Activated T-helper 1 cell treated with anti-CD3 and anti-CD28 coated beads, Interleukin-12 subunit alpha, Interleukin-12 subunit beta, Interleukin-2, Interleukin-4 antibody, amounts not matched to agents 30 ng/mL and 10 ng/mL and 1 ng/mL, durations not matched to agents 14 hours and 24 hours and 36 hours (primary cell): ENCODE data around the gene EPHA7. TPM values are rescaled to one million over a fixed set of nuclear protein-coding genes. Genes with fewer than 3 reads are reported as not detected.

Source experiments
- DNase-seq: peaks from one replicate; pipeline ENCODE4 v3.0.0; 2021; ENCODE audit warnings: low spot score
- H3K27ac Mint-ChIP-seq: one replicate; pipeline ENCODE4 v1.8.0; 2021; ENCODE audit warnings: mild to moderate bottlenecking, mixed read lengths
- H3K27me3 Mint-ChIP-seq: one replicate; pipeline ENCODE4 v1.8.0; 2022; ENCODE audit warnings: mild to moderate bottlenecking, moderate library complexity, mixed read lengths; ENCODE audit not compliant: insufficient read depth
- H3K36me3 Mint-ChIP-seq: one replicate; pipeline ENCODE4 v1.8.0; 2021; ENCODE audit warnings: low read depth, mixed read lengths
- H3K4me1 Mint-ChIP-seq: one replicate; pipeline ENCODE4 v1.8.0; 2021; ENCODE audit warnings: low read depth, mixed read lengths
- H3K4me3 Mint-ChIP-seq: one replicate; pipeline ENCODE4 v1.8.0; 2021; ENCODE audit warnings: mild to moderate bottlenecking, moderate library complexity, mixed read lengths
- H3K9me3 Mint-ChIP-seq: one replicate; pipeline ENCODE4 v1.8.0; 2021; ENCODE audit warnings: mixed read lengths
- intact Hi-C: fragments of 100-400 bp; cut with micrococcal nuclease; formaldehyde crosslinking; loops from one replicate; pipeline ENCODE4 v1.15.1; 2024
- total RNA-seq: library from RNA; stranded (reverse); gene quantifications from 2 replicates; pipeline ENCODE4 v1.2.3, GENCODE V29; 2022

EPHA7 gene
- total RNA-seq, 1 donor from 2014 or later = not detected

GRCh38 chr6:93248631-93249030 is 170.7 kb downstream of the EPHA7 start:
- Mint-ChIP-seq H3K27ac (no peak overlapping the region), H3K4me1 (no peaks in the 10 kb centered on the region), H3K36me3 (no peaks in the 10 kb centered on the region), H3K27me3 (no peaks in the 10 kb centered on the region), H3K9me3 (no peaks in the 10 kb centered on the region), H3K4me3 (no peak overlapping the region)
- no peak for DNase-seq
- intact Hi-C loops = no loop called here

- no peak overlapping the region for H3K27ac Mint-ChIP-seq
- no peaks in the 10 kb centered on the region for H3K9me3 Mint-ChIP-seq
- intact Hi-C loops = no loop called here
Observed at GRCh38 chr6:93243231-93243778, 176.1 kb downstream of the EPHA7 start.

DNA sequence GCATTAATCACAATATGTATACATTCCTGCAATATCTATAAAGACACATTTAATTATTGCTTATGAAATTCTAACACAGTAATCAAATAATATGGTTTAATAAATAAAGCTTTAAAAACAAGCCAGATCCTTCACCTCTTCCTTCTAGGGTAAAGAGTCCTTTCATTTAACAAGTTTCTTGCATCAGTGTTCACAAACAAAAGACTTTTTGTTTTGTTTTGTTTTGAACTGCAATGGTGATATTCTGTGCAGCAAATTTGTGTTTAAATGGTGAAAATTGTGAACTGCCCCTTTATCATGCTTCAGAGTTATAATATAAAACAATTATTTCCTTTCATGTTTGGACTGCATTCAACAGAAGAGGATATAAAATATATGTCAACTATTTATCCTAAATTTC is 177.3 kb downstream of the EPHA7 start:
- Mint-ChIP-seq H3K4me3 (no peak overlapping the region), H3K36me3 (no peaks in the 10 kb centered on the region), H3K9me3 (no peaks in the 10 kb centered on the region), H3K27ac (no peak overlapping the region), H3K4me1 (no peaks in the 10 kb centered on the region), H3K27me3 (no peaks in the 10 kb centered on the region)
- intact Hi-C loops = no loop called here
- no peak for DNase-seq

More at GRCh38 chr6:93243231-93243778, 176.1 kb downstream of the EPHA7 start:
- Mint-ChIP-seq H3K4me1 (no peaks in the 10 kb centered on the region), H3K27me3 (no peaks in the 10 kb centered on the region), H3K4me3 (no peak overlapping the region), H3K36me3 (no peaks in the 10 kb centered on the region)
- no peak for DNase-seq

DNA sequence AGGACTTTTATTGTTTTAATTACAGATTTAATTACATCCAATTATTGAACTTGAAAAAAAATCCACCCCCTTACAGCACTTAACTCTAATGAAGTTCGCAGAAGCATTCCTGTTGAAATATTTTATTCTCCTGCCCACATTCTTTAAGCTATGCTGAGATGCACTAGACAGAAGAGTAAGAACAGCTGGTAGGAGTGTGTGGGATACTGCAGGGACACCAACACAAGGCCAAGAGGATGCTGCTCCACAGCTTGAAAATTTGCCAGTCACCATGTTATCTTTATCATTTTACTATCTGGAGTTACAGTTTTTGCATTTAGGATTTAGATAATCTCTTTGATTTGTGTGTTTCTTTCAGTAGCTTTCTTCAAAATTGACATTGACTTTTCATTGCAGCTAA is 180.7 kb downstream of the EPHA7 start:
- intact Hi-C loops = no loop called here
- no peaks in the 10 kb centered on the region for H3K9me3 Mint-ChIP-seq
- no peak for DNase-seq
- no peaks in the 10 kb centered on the region for H3K27me3 Mint-ChIP-seq
- H3K4me3 Mint-ChIP-seq = no peak overlapping the region
- H3K27ac Mint-ChIP-seq = no peak overlapping the region
- H3K36me3 Mint-ChIP-seq = no peaks in the 10 kb centered on the region
- H3K4me1 Mint-ChIP-seq = no peaks in the 10 kb centered on the region

GRCh38 chr6:93235775-93236174 is 183.6 kb downstream of the EPHA7 start:
- H3K4me3 Mint-ChIP-seq = no peak overlapping the region
- no peaks in the 10 kb centered on the region for H3K4me1 Mint-ChIP-seq
- DNase-seq = no peak
- H3K27me3 Mint-ChIP-seq = no peaks in the 10 kb centered on the region
- no peak overlapping the region for H3K27ac Mint-ChIP-seq
- H3K36me3 Mint-ChIP-seq = no peaks in the 10 kb centered on the region
- intact Hi-C loops = no loop called here
- no peaks in the 10 kb centered on the region for H3K9me3 Mint-ChIP-seq

DNA sequence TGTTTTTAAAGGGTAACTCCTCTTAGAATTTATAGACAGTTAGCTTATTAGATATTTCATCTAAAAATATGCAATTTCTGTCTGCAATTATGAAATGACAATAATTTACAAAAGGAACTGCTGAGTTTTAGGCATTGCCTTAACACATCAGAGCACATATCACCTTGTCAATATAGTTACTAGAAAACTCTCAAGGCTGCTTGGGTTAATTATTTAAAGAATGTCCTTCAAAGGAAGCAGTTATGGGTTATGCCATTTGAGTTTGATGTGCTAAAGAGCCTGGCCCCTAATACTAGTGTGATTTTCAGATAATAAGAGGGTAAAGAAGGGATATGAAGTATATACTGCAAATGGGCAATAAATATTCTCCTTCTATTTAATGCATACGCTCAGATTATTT is 192.5 kb downstream of the EPHA7 start:
- Mint-ChIP-seq H3K27ac (no peak overlapping the region), H3K36me3 (no peaks in the 10 kb centered on the region), H3K4me3 (no peak overlapping the region), H3K27me3 (no peaks in the 10 kb centered on the region), H3K9me3 (no peaks in the 10 kb centered on the region), H3K4me1 (no peaks in the 10 kb centered on the region)
- no peak for DNase-seq
- intact Hi-C loops = no loop called here

DNA sequence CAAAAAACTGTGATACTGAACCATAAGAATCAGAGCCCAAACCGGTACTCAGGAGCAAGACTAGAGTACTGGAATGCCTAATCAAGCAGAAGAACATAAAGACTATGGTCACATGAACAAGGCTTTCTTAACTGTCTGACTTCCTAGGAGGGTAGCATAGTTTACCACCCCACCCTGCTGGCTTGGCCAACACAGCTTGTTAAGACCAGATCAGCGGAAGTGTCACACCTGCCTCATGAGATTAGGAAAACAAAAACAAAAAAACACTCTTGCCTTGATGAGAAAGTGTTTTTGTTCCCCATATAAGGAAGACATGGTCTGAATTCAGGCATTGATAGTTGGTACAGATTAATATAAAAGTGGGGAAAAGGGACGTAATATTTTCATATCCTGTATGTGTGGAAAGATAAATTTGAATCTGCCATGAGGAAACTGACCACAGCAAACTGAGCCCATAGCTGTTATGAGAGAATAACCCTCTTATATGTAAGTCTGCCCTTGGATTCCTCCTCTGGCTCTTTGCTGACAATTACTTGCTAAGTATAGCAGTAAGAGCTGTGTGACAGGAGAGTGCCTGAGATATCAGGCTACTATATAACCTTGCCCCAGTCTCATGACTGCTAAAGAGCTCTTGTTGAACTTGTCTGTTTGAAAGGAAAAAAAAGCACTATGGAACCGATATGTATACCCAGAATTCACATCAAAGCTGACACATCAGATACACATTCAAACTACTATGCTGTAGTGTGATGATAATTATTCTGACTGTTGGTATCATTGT is 197.1 kb downstream of the EPHA7 start:
- Mint-ChIP-seq H3K27ac (no peak overlapping the region), H3K36me3 (no peaks in the 10 kb centered on the region), H3K27me3 (no peaks in the 10 kb centered on the region), H3K4me3 (no peak overlapping the region), H3K4me1 (no peaks in the 10 kb centered on the region), H3K9me3 (peaks cover 6% of the 10 kb centered on the region)
- intact Hi-C loops = no loop called here
- no peak for DNase-seq

- intact Hi-C loops = no loop called here
- Mint-ChIP-seq H3K9me3 (peaks cover 12% of the 10 kb centered on the region), H3K36me3 (no peaks in the 10 kb centered on the region), H3K27ac (no peak overlapping the region), H3K4me3 (no peak overlapping the region), H3K4me1 (no peaks in the 10 kb centered on the region), H3K27me3 (no peaks in the 10 kb centered on the region)
- DNase-seq = no peak
Observed at GRCh38 chr6:93219447-93219846, 199.9 kb downstream of the EPHA7 start.

DNA sequence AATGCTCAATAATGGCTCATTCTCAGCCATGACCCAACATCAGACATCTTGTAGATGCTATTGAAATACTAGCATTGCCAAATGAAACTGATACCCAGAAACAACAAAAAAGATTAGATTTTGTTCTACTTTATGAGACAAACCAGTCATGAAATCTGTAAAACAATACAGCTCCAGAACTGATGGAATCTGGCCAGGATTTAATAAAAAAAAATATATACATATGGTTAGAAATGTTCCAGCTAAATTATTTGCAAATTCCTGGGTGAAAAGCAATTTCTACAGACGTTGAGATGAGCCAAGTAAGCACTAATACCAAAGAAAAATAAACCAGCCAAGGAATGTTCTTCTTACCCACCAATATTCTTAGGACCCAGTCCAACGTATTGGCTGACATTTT is 201.3 kb downstream of the EPHA7 start:
- intact Hi-C loops = no loop called here
- no peaks in the 10 kb centered on the region for H3K36me3 Mint-ChIP-seq

GRCh38 chr6:93213028-93213427 is 206.3 kb downstream of the EPHA7 start:
- H3K4me3 Mint-ChIP-seq = no peak overlapping the region
- H3K27me3 Mint-ChIP-seq = no peaks in the 10 kb centered on the region
- intact Hi-C loops = no loop called here
- H3K27ac Mint-ChIP-seq = no peak overlapping the region
- H3K36me3 Mint-ChIP-seq = no peaks in the 10 kb centered on the region
- no peak for DNase-seq
- peaks cover 11% of the 10 kb centered on the region for H3K9me3 Mint-ChIP-seq
- H3K4me1 Mint-ChIP-seq = no peaks in the 10 kb centered on the region

More for the DNA sequence above, 201.3 kb downstream of the EPHA7 start:
- DNase-seq = no peak
- Mint-ChIP-seq H3K4me3 (no peak overlapping the region), H3K4me1 (no peaks in the 10 kb centered on the region), H3K27me3 (no peaks in the 10 kb centered on the region), H3K27ac (no peak overlapping the region), H3K9me3 (peaks cover 12% of the 10 kb centered on the region)

- DNase-seq = no peak
- intact Hi-C loops = no loop called here
- H3K4me1 Mint-ChIP-seq = no peaks in the 10 kb centered on the region
- H3K9me3 Mint-ChIP-seq = peaks cover 4% of the 10 kb centered on the region
- no peaks in the 10 kb centered on the region for H3K36me3 Mint-ChIP-seq
- no peak overlapping the region for H3K4me3 Mint-ChIP-seq
- H3K27me3 Mint-ChIP-seq = no peaks in the 10 kb centered on the region
- no peak overlapping the region for H3K27ac Mint-ChIP-seq
Observed at GRCh38 chr6:93210908-93211307, 208.5 kb downstream of the EPHA7 start.

GRCh38 chr6:93209358-93209757 is 210.0 kb downstream of the EPHA7 start:
- no peak overlapping the region for H3K4me3 Mint-ChIP-seq
- no peaks in the 10 kb centered on the region for H3K27me3 Mint-ChIP-seq
- H3K9me3 Mint-ChIP-seq = peaks cover 4% of the 10 kb centered on the region
- H3K27ac Mint-ChIP-seq = no peak overlapping the region
- H3K36me3 Mint-ChIP-seq = no peaks in the 10 kb centered on the region
- no peaks in the 10 kb centered on the region for H3K4me1 Mint-ChIP-seq
- DNase-seq = no peak
- intact Hi-C loops = no loop called here

DNA sequence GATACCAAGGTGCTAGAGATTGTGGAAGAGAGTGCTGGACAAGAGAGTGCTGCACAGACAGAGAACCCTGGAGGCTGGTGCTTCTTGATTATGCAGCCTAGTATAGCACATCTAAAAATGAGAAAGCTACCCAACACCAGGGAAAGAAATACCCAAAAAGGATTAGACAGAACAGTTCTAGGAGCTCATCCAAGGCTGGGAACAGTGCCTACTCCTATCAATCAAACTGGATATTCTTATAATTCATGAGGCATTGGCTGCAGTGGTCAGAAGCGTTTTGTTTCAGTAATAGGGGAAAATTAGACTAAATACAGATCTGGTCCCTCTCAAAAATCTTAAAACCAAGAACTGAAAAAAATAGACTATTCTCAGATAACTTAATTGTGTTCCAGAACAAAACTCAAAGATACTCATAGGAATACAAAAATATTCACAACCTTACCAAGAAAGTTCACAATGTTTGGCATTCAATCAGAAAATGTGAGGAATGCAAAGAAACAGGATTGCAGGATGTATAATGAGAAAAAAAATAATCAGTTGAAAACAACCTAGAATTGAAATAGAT is 222.9 kb downstream of the EPHA7 start:
- DNase-seq = no peak
- Mint-ChIP-seq H3K36me3 (no peaks in the 10 kb centered on the region), H3K9me3 (no peaks in the 10 kb centered on the region)

More for the DNA sequence above, 222.9 kb downstream of the EPHA7 start:
- Mint-ChIP-seq H3K4me1 (no peaks in the 10 kb centered on the region), H3K4me3 (no peak overlapping the region), H3K27ac (no peak overlapping the region), H3K27me3 (no peaks in the 10 kb centered on the region)
- intact Hi-C loops = no loop called here
